GM23248 (cell line): ENCODE measurements around the gene WNT9A. TPM values are rescaled to one million over a fixed set of nuclear protein-coding genes. Genes with fewer than 3 reads are reported as not detected.

ENCODE experiments used
- DNase-seq: peaks from one replicate; pipeline ENCODE4 v3.0.0-alpha.2; 2015
- H2AFZ ChIP-seq: fragments of 200-600 bp; sonication (generic); 2 replicates; pipeline ENCODE4 v1.6.1; 2016; ENCODE audit warnings: antibody characterized with exemption
- H3F3A ChIP-seq: fragments of 200-600 bp; sonication (generic); 2 replicates; pipeline ENCODE4 v1.6.1; 2016; ENCODE audit warnings: mild to moderate bottlenecking, antibody characterized with exemption, mixed run types; ENCODE audit not compliant: insufficient read depth
- H3K27ac ChIP-seq: fragments of 200-600 bp; sonication (generic); 2 replicates; pipeline ENCODE4 v1.5.1; 2016; ENCODE audit warnings: mild to moderate bottlenecking
- H3K27me3 ChIP-seq: fragments of 200-600 bp; sonication (generic); replicated peaks from 2 replicates; pipeline ENCODE4 v1.6.1; 2016; ENCODE audit warnings: mild to moderate bottlenecking; ENCODE audit not compliant: insufficient read depth
- H3K36me3 ChIP-seq: fragments of 200-600 bp; sonication (generic); 2 replicates; pipeline ENCODE4 v1.6.1; 2016; ENCODE audit warnings: low read depth, mild to moderate bottlenecking
- H3K4me1 ChIP-seq: fragments of 200-600 bp; sonication (generic); 2 replicates; pipeline ENCODE4 v1.6.1; 2016; ENCODE audit warnings: mild to moderate bottlenecking; ENCODE audit not compliant: insufficient read depth
- H3K4me2 ChIP-seq: fragments of 200-600 bp; sonication (generic); one replicate; pipeline ENCODE4 v1.6.1; 2016; ENCODE audit warnings: mild to moderate bottlenecking; ENCODE audit not compliant: unreplicated experiment
- H3K4me3 ChIP-seq: fragments of 200-600 bp; sonication (generic); 2 replicates; pipeline ENCODE4 v1.5.1; 2016; ENCODE audit warnings: mild to moderate bottlenecking
- H3K79me2 ChIP-seq: fragments of 200-600 bp; sonication (generic); 2 replicates; pipeline ENCODE4 v1.6.1; 2016; ENCODE audit warnings: mild to moderate bottlenecking; ENCODE audit not compliant: insufficient read depth
- H3K9ac ChIP-seq: fragments of 200-600 bp; sonication (generic); 2 replicates; pipeline ENCODE4 v1.6.1; 2016; ENCODE audit warnings: mild to moderate bottlenecking
- H3K9me2 ChIP-seq: fragments of 200-600 bp; sonication (generic); 2 replicates; pipeline ENCODE4 v1.6.1; 2016; ENCODE audit warnings: mixed run types, mild to moderate bottlenecking, moderate library complexity; ENCODE audit not compliant: insufficient read depth
- H3K9me3 ChIP-seq: fragments of 200-600 bp; sonication (generic); one replicate; pipeline ENCODE4 v1.6.1; 2017; ENCODE audit warnings: low read depth
- H4K20me1 ChIP-seq: fragments of 200-600 bp; sonication (generic); 2 replicates; pipeline ENCODE4 v1.6.0; 2016; ENCODE audit not compliant: insufficient read depth
- EZH2 ChIP-seq: fragments of 200-600 bp; sonication (generic); IDR thresholded peaks from 2 replicates; pipeline ENCODE4 v1.6.1; 2018; ENCODE audit warnings: antibody characterized with exemption, mild to moderate bottlenecking; ENCODE audit not compliant: insufficient read depth, poor library complexity, severe bottlenecking
- EZH2phosphoT487 ChIP-seq: fragments of 200-600 bp; sonication (generic); IDR thresholded peaks from 2 replicates; pipeline ENCODE4 v1.6.1; 2018; ENCODE audit warnings: antibody characterized with exemption, moderate library complexity, mild to moderate bottlenecking, low read depth; ENCODE audit not compliant: insufficient read depth
- WGBS, 2 experiments: methylation state at CpG; one replicate each; pipeline ENCODE4 v1.1.6; 2015 to 2017; ENCODE audit warnings: low lambda C conversion rate in 2 of 2, low coverage in 1 of 2; ENCODE audit errors: missing lambda C conversion rate in 2 of 2; 5-methylcytosine and 5-hydroxymethylcytosine counted together
- in situ Hi-C: fragments of 300-500 bp; cut with MboI; formaldehyde crosslinking; loops from 2 replicates; pipeline ENCODE4 v1.15.0; 2020
- polyA plus RNA-seq: library from polyadenylated mRNA; unstranded; fragments of >200 nt; fragmentation: Nextera tagmentation; extraction: Ambion mirVana; gene quantifications from 2 replicates; pipeline ENCODE4 v1.2.1, GENCODE V29; 2016
- total RNA-seq: library from RNA; depleted of rRNA; stranded (reverse); fragments of >200 nt; shearing (Covaris generic); gene quantifications from 2 replicates; pipeline ENCODE4 v1.2.3, GENCODE V29; 2014

WNT9A gene
- total and polyA plus RNA-seq, 2 experiments from 2014 or later: 0.29 to 2.1 TPM

DNA sequence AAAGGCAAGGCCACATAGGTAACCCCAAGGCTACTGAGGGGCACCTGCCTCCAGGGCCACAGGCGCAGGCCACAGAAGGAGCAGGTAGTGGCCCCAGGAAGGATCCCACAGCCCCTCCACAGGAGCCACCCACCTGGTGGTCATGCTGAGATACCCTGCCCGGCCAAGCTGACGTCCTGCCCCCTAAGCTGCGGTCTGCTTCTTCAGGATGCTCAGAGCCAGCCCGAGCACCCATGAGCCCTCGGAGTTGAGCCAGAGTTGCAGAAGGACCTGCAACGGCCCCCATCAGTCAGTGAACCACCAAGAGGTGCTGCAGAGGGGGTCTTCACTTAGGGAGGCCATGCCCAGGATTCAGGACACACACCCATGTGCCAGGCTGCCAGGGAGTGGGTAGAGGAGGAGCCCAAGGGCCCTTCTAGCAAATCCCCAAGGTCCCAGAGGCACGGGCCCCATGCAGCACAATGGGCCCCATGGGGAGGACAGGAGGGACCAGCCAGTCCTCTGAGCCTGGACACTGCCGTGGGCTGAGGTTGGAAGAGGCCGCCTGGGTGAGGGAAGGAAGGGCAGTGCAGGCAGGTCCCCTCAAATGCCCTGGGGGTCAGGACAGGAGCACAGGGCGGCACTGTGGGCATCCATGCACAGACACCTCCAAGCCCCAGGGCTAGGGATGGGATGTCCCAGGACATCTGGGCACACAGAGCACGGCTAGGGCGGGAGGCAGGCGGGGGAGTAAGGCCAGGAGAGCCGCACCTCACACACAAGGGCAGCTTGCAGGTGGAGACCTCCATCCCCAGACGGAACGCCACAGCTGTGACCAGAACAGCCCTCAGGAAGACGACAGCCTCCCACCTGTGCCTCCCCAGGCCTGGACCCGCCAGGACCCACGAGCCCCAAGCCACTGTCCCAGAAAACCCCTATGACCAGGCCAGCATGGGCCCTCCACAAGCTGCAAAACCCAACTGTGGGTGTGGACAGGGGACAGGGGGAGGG lies 20.5 kb downstream of the WNT9A start:
- Histone ChIP-seq H3F3A (no peaks in the 10 kb centered on the region), H3K9me2 (no peaks in the 10 kb centered on the region), H4K20me1 (no peaks in the 10 kb centered on the region), H3K4me1 (no peaks in the 10 kb centered on the region), H3K4me2 (no peak overlapping the region), H3K27ac (no peak overlapping the region), H3K9ac (no peak overlapping the region), H3K79me2 (no peaks in the 10 kb centered on the region), H3K4me3 (no peak overlapping the region), H3K9me3 (no peaks in the 10 kb centered on the region), H3K36me3 (no peaks in the 10 kb centered on the region), H3K27me3 (no peaks in the 10 kb centered on the region), H2AFZ (no peak overlapping the region)
- WGBS, 2 experiments: 75% methylated on average over 18 to 20 of the region's 20 CpGs
- in situ Hi-C loops: loop anchor here (25.0 kb wide), 1 partner anchor 440 kb away; no protein-coding TSS in a partner anchor
- DNase-seq: no peak
- no peak for TF ChIP-seq EZH2
- no peak for TF ChIP-seq EZH2phosphoT487

DNA sequence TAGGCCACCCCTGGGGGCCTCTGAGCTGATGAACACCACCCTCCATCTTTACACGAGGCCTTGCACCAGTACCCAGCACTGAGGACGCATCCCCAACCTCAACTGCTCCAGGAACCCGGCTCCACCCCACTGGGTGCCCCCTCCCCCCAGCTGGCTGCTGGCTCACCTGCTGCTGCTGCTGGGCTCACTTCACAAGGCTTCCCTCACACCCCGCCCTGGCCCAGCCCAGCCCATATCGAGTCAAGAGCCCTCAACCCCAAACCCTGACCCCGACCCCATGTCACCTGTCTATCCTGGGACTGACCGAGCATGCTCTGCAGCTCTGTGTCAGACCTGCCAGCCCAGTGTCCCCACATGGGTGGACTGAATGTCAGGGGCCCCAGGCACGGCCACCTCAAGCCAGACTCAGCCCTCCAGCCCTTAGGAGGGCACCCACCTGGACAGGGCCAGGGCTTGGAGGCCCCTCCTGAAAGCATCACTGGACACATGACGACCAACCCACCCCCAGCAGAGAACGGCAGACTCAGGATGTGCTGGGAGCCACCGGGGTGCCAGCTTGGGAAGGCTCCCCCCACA lies 21.4 kb downstream of the WNT9A start:
- TF ChIP-seq EZH2phosphoT487: no peak
- TF ChIP-seq EZH2: no peak
- no peaks in the 10 kb centered on the region for H3K9me3 ChIP-seq
- H3K9ac ChIP-seq: no peak overlapping the region
- H3K27me3 ChIP-seq: no peaks in the 10 kb centered on the region
- in situ Hi-C loops: loop anchor here (25.0 kb wide), 1 partner anchor 439 kb away; no protein-coding TSS in a partner anchor
- no peaks in the 10 kb centered on the region for H3K9me2 ChIP-seq
- H4K20me1 ChIP-seq: no peaks in the 10 kb centered on the region
- no peaks in the 10 kb centered on the region for H3F3A ChIP-seq
- H3K27ac ChIP-seq: no peak overlapping the region
- no peak overlapping the region for H3K4me3 ChIP-seq
- no peaks in the 10 kb centered on the region for H3K79me2 ChIP-seq
- H3K4me1 ChIP-seq: no peaks in the 10 kb centered on the region
- no peak overlapping the region for H2AFZ ChIP-seq
- DNase-seq: no peak
- H3K4me2 ChIP-seq: no peak overlapping the region
- no peaks in the 10 kb centered on the region for H3K36me3 ChIP-seq
- 76 to 84% methylated on average over 8 to 11 of the region's 11 CpGs for WGBS, 2 experiments

DNA sequence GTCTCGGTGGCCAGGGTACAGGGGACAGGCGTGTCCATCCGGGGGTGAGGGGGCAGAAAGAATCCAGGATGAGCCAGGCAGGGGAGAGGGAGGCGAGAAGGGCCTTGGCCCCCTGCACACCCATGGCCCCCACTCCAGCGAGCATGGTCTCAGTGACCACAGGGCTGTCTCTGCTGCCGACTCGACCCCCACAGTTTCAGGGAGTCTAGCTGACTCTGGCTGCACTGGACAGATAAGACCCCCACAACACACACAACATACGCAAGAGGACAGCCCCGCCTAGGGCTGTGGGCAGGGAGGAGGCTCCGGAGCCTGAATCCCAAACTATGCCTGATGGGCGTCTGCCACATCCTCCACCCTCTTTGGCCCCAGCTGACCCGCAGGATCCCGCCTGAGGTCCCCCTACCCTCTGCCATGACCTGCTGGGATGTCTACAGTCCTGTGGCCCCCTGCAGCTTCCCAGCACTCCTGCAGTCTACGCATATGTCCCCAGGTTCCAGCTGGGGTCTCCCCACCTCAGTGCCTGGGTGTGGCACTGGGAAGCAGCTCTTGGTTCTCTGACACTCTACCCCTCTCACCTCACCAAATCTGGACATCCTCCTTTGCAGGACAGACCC lies 22.0 kb downstream of the WNT9A start:
- Histone ChIP-seq H3K4me1 (no peaks in the 10 kb centered on the region), H3F3A (no peaks in the 10 kb centered on the region), H3K4me2 (no peak overlapping the region), H3K9me3 (no peaks in the 10 kb centered on the region), H2AFZ (no peak overlapping the region), H3K27ac (no peak overlapping the region), H3K9me2 (no peaks in the 10 kb centered on the region), H3K9ac (no peak overlapping the region), H3K36me3 (no peaks in the 10 kb centered on the region), H4K20me1 (no peaks in the 10 kb centered on the region), H3K4me3 (no peak overlapping the region), H3K27me3 (no peaks in the 10 kb centered on the region), H3K79me2 (no peaks in the 10 kb centered on the region)
- TF ChIP-seq EZH2 (no peak), EZH2phosphoT487 (no peak)
- 68 to 79% methylated on average over 9 to 12 of the region's 14 CpGs for WGBS, 2 experiments
- DNase-seq: no peak
- in situ Hi-C loops: loop anchor here (25.0 kb wide), 1 partner anchor 438 kb away; no protein-coding TSS in a partner anchor

DNA sequence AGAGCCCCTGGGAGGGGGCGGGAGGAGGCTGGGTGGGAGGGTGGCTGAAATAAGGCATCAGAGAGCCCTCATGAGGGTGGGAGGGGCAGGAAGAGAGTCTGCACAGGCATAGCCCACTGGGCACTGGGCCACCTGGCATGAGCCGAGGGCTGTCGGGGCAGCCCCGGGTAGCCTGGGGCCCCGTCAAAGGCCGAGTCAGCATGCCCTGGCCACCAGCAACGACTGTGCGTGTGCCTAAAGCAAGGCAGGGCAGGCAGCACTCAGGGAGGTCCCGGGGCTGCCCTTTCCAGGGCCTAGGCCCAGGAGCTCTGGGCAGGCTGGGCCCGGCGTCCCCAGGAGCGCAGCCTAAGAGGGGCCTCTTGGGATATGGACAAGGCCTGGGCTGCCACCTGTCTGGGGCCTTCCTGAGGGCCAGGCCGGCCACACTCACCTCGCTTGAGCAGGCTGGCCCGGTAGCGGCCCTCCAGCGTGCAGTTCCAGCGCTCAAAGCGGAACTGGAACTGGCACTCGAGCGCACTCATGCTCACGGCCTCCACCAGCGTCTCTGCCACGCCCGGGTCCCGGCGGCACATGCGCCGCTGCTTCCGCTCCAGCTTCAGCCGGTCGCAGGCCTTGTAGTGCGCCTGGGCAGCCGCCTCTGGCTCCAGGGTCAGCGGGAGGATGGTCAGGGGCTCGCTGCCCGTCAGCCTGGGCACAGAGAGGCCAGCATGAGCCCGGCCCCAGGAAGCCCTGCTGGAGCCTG lies 22.7 kb downstream of the WNT9A start:
- Histone ChIP-seq H3K9ac (no peak overlapping the region), H4K20me1 (no peaks in the 10 kb centered on the region), H3K27me3 (no peaks in the 10 kb centered on the region), H3K36me3 (no peaks in the 10 kb centered on the region), H3K9me2 (no peaks in the 10 kb centered on the region), H3K4me2 (no peak overlapping the region), H3K4me3 (no peak overlapping the region), H2AFZ (no peak overlapping the region), H3K27ac (no peak overlapping the region), H3K79me2 (no peaks in the 10 kb centered on the region), H3K4me1 (no peaks in the 10 kb centered on the region), H3K9me3 (no peaks in the 10 kb centered on the region), H3F3A (no peaks in the 10 kb centered on the region)
- TF ChIP-seq EZH2 (no peak), EZH2phosphoT487 (no peak)
- no peak for DNase-seq
- 79 to 83% methylated on average over 27 to 31 of the region's 38 CpGs for WGBS, 2 experiments
- in situ Hi-C loops: loop anchor here (25.0 kb wide), 1 partner anchor 438 kb away; no protein-coding TSS in a partner anchor
